ENCODE measurements around the gene MMP19.
A peak's percentile ranks its signal among the peaks of the same experiment; 100 is the strongest.

The MMP19 gene

DNA sequence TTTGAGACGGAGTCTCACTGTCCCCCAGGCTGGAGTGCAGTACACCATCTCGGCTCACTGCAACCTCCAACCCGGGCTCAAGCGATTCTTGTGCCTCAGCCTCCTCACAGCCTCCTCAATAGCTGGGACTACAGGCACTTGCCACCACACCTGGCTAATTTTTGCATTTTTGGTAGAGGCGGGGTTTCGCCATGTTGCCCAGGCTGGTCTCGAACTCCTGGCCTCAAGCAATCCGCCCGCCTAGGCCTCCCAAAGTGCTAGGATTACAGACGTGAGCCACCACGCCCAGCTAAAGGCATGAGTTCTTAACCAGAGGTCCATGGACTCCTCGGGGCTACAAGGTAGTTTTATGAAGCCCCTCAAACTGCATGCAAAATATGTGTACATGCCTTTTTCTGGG is 27.3 kb downstream of the MMP19 start:
- ATAC-seq (replicated peaks): no peak
- H3K4me3 Mint-ChIP-seq: peak overlapping the region; percentile 9 to 34
- H3K27ac Mint-ChIP-seq: no peak overlapping the region
- H3K27me3 Mint-ChIP-seq: no peaks in the 10 kb centered on the region
- H3K9me3 Mint-ChIP-seq: no peaks in the 10 kb centered on the region
- peaks cover 28 to 64% of the 10 kb centered on the region in 2 donors for H3K4me1 Mint-ChIP-seq
- DNase-seq: no peak
- peaks cover 21 to 30% of the 10 kb centered on the region in 2 donors for H3K36me3 Mint-ChIP-seq

DNA sequence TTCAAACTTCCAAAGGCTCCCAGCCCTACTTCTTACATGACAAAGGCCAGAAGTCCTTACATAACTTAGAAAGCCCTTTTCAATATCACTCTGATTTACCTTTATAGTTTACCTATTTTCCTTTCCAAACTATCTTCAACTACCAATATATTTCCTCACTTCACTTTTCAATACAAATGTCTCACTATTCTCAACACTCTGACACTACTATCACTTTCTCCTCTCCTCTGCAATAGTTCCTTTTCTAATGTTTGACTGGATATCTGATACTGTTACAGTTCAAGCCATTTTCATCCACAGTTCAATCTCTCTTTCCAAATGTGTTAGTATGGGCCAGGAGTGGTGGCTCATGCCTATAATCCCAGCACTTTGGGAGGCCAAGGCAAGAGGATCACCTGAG is 28.5 kb downstream of the MMP19 start:
- Mint-ChIP-seq H3K9me3 (no peaks in the 10 kb centered on the region), H3K4me3 (no peak overlapping the region), H3K27ac (no peak overlapping the region), H3K27me3 (no peaks in the 10 kb centered on the region), H3K4me1 (peaks cover 25 to 58% of the 10 kb centered on the region in 2 donors), H3K36me3 (peaks cover 18 to 25% of the 10 kb centered on the region in 2 donors)
- no peak for ATAC-seq (replicated peaks)
- DNase-seq: no peak

DNA sequence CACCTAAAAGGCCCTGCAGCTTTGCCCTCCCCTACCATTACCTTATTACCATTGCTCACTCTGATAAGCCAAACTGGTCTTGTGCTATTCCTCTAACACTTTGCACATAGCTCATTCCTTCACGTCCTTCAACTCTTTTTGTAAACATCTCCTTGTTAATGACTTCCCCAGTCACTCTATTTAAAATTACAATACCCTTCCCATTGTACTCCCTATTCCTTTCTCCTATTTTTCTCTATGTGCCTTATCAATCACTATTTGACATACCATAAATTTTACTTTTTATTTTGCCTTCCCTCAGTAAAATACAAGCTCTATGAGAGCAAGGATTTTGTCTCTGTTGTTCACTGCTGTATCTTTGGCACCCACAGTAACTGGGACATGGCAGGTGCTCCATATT is 30.6 kb downstream of the MMP19 start:
- no peaks in the 10 kb centered on the region for H3K27me3 Mint-ChIP-seq
- H3K27ac Mint-ChIP-seq: no peak overlapping the region
- H3K4me3 Mint-ChIP-seq: no peak overlapping the region
- no peaks in the 10 kb centered on the region for H3K9me3 Mint-ChIP-seq
- no peak for ATAC-seq (replicated peaks)
- no peak for DNase-seq
- peaks cover 23 to 49% of the 10 kb centered on the region in 2 donors for H3K4me1 Mint-ChIP-seq
- H3K36me3 Mint-ChIP-seq: peaks cover 21 to 27% of the 10 kb centered on the region in 2 donors

DNA sequence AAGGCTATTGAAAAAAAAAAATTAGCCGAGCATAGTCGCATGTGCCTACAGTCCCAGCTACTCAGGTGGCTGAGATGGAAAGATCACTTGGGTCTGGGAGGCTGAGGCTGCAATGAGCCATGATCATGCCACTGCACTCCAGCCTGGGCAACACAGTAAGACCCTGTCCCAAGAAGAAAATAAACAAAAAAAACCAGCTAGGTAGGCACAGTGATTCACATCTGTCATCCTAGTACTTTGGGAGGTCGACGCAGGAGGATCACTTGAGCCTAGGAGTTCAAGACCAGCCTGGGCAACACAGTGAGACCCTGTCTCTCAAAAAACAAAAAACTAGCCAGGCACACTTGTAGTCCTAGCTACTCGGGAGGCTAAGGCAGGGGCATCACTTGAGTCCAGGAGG is 33.5 kb downstream of the MMP19 start:
- H3K27me3 Mint-ChIP-seq: no peaks in the 10 kb centered on the region
- no peaks in the 10 kb centered on the region for H3K9me3 Mint-ChIP-seq
- H3K4me3 Mint-ChIP-seq: no peak overlapping the region
- H3K4me1 Mint-ChIP-seq: peaks cover 22 to 42% of the 10 kb centered on the region in 2 donors
- ATAC-seq (replicated peaks) (no peak), DNase-seq (no peak)
- H3K27ac Mint-ChIP-seq: peak overlapping the region; percentile 14
- peaks cover 23 to 30% of the 10 kb centered on the region in 2 donors for H3K36me3 Mint-ChIP-seq

DNA sequence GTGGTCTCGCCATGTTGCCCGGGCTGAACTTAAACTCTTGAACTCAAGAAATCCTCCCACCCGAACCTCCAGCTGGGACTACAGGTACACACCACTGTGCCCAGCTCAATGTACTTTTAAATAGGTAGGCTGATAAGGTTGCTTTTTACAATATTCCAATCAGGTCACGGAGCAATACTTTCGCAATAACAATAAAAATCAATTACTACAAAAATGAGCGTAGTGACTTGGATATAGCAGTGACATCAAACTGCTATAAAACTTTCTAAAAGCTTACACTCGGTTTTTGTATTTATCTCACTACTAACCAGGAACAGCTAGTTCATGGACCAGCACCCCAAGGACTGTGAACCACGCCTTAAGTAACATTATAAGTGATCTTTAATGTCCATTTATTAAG is 35.8 kb downstream of the MMP19 start:
- Mint-ChIP-seq H3K9me3 (no peaks in the 10 kb centered on the region), H3K4me3 (no peak overlapping the region), H3K4me1 (peaks cover 13 to 34% of the 10 kb centered on the region in 2 donors), H3K27ac (no peak overlapping the region), H3K36me3 (peaks cover 22 to 24% of the 10 kb centered on the region in 2 donors), H3K27me3 (no peaks in the 10 kb centered on the region)
- DNase-seq: no peak
- no peak for ATAC-seq (replicated peaks)

DNA sequence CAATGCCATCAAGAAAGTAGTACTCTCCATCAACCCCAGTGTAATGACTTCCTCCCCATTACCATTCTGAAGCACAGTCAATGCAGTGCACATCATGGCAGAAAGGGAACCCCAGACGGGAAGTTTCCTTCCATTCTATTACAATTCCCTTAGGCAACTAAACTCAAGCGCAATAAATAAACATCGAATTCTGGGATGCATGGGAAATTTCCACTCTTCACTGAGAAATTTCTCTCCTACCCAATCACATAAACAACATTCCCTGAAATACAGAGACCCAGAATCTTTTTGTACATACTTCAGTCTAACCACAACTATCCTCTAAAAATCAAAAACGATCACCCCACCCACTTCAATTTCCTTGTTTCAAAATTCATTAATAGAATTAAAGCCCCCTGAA is 45.2 kb downstream of the MMP19 start:
- DNase-seq (no peak), ATAC-seq (replicated peaks) (no peak)
- Mint-ChIP-seq H3K9me3 (no peaks in the 10 kb centered on the region), H3K27ac (no peak overlapping the region), H3K27me3 (no peaks in the 10 kb centered on the region), H3K36me3 (peaks cover 28 to 38% of the 10 kb centered on the region in 2 donors), H3K4me3 (no peak overlapping the region), H3K4me1 (peaks cover 11 to 17% of the 10 kb centered on the region in 2 donors)

DNA sequence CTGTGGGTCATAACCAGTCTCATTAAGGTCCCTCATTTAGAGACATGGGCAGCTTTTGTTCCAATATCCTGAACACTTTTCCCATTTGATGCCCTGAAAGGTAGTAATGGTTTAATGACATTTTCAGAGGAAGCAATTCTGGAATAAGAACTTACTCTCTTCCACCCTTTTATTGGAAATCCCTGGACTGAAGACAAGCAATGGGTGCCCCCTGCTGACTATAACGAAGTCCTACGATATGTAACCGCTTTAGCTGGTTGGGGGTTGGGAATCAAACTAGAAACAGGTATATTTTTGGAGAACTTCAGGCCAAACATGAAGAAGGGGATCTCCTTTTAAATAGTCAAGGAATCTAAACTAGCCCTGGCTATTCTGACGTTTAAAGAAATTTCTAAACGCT is 45.7 kb downstream of the MMP19 start:
- DNase-seq: no peak

DNA sequence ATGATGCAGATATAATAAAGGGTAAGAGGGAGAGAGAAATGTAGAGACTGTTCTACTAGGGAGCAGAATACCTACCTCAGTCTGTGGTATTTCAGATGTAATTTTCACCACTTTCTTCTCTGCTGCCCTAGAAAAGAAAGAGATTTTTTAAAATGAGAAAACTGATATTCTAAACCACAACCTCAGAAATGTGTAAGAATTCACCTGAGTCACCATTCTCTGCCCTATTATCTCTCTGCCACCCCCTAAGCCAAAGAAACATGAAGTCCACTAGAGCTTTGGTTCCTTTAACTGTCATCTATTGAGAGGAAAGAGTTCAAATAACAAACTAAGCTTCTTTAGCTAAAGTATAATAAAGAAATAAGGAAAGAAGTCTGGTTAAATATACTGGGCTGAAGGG is 46.8 kb downstream of the MMP19 start:
- ATAC-seq (replicated peaks) (no peak), DNase-seq (no peak)
- no peaks in the 10 kb centered on the region for H3K9me3 Mint-ChIP-seq
- H3K27ac Mint-ChIP-seq: no peak overlapping the region
- peaks cover 25 to 43% of the 10 kb centered on the region in 2 donors for H3K36me3 Mint-ChIP-seq
- H3K4me1 Mint-ChIP-seq: peaks cover 11 to 17% of the 10 kb centered on the region in 2 donors
- H3K4me3 Mint-ChIP-seq: no peak overlapping the region
- H3K27me3 Mint-ChIP-seq: no peaks in the 10 kb centered on the region

More for the DNA sequence above, 45.7 kb downstream of the MMP19 start:
- H3K27me3 Mint-ChIP-seq: no peaks in the 10 kb centered on the region
- H3K4me1 Mint-ChIP-seq: peaks cover 11 to 17% of the 10 kb centered on the region in 2 donors
- no peak overlapping the region for H3K27ac Mint-ChIP-seq
- H3K9me3 Mint-ChIP-seq: no peaks in the 10 kb centered on the region
- ATAC-seq (replicated peaks): no peak
- H3K4me3 Mint-ChIP-seq: no peak overlapping the region
- peaks cover 28 to 39% of the 10 kb centered on the region in 2 donors for H3K36me3 Mint-ChIP-seq

DNA sequence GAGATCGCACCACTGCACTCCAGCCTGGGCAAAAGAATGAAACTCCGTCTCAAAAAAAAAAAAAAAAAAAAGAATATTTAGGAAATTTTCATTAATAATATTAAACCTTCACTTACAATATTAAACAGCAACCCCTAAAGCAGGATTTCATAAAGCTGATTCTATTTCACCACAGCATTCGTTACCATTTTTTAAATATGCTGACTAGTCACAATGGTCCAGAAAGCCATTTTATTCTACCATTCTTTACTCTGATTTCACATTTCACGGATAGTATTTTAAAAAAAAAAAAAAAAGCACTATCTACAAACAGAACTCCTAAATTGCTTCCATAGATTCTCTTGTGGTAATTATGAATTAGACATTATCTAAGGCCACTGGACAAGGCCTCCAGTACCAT is 52.8 kb downstream of the MMP19 start:
- no peak overlapping the region for H3K27ac Mint-ChIP-seq
- H3K27me3 Mint-ChIP-seq: no peaks in the 10 kb centered on the region
- no peaks in the 10 kb centered on the region for H3K9me3 Mint-ChIP-seq
- ATAC-seq (replicated peaks) (no peak), DNase-seq (no peak)
- no peak overlapping the region for H3K4me3 Mint-ChIP-seq
- peaks cover 25 to 49% of the 10 kb centered on the region in 2 donors for H3K36me3 Mint-ChIP-seq
- H3K4me1 Mint-ChIP-seq: no peaks in the 10 kb centered on the region

DNA sequence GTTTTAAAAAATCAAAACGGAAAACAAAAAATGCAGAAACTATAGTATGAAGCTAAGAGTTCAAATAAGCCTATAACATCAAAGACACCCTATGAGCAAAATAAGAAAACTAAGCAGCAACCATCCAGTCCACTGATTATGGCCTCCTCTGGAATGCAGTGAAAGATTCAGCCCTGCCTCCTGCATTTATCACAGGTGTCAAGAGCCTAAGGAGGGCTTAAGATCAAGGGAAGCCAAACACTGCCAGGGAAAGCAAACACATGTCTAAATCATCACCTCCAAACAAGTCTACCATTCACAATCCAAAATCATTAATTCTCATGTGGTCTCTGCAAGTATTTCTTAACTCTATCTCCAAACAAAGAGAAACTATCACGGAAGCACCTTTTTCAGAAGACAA is 53.6 kb downstream of the MMP19 start:
- no peak overlapping the region for H3K4me3 Mint-ChIP-seq
- no peak overlapping the region for H3K27ac Mint-ChIP-seq
- ATAC-seq (replicated peaks) (no peak), DNase-seq (no peak)
- H3K36me3 Mint-ChIP-seq: peaks cover 22 to 44% of the 10 kb centered on the region in 2 donors
- H3K27me3 Mint-ChIP-seq: no peaks in the 10 kb centered on the region
- no peaks in the 10 kb centered on the region for H3K9me3 Mint-ChIP-seq
- H3K4me1 Mint-ChIP-seq: no peaks in the 10 kb centered on the region

DNA sequence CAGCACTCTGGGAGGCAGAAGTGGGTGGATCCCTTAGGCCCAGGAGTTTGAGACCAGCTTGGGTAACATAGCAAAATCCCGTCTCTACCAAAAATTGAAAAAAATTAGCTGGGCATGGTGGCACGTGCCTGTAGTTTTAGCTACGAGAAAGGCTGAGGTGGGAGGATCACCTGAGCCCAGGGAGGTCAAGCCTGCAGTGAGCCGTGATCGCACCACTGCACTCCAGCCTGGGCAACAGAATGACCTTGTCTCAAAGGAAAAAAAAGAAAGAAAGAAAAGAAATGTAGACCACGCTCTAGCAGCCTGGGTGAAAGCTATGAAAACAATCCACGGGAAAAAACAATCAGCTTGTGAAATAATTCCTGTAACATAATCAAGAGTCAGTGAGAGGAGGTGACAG is 54.2 kb downstream of the MMP19 start:
- no peaks in the 10 kb centered on the region for H3K4me1 Mint-ChIP-seq
- H3K4me3 Mint-ChIP-seq: no peak overlapping the region
- H3K9me3 Mint-ChIP-seq: no peaks in the 10 kb centered on the region
- H3K36me3 Mint-ChIP-seq: peaks cover 25 to 48% of the 10 kb centered on the region in 2 donors
- H3K27me3 Mint-ChIP-seq: no peaks in the 10 kb centered on the region
- H3K27ac Mint-ChIP-seq: no peak overlapping the region
- no peak for ATAC-seq (replicated peaks)
- no peak for DNase-seq
